DMS 273 (cell line): ENCODE data around the gene YY1AP1.
A peak's percentile ranks its signal among the peaks of the same experiment; 100 is the strongest.
"Not testable (repeated sequence)": the region's sequence is repeated elsewhere in the genome, so short reads cannot be mapped to it uniquely, and the experiment has no call there.

Experiments
- DNase-seq: peaks from one replicate; lab custom pipeline; 2025; ENCODE audit not compliant: unreplicated experiment; lab: John Stamatoyannopoulos, UW

YY1AP1 gene

GRCh38 chr1:155648207-155649147, 40.1 kb downstream of the YY1AP1 start:
- DNase-seq = peak; percentile 64

GRCh38 chr1:155646307-155646706, 42.3 kb downstream of the YY1AP1 start:
- DNase-seq = no peak

DNA sequence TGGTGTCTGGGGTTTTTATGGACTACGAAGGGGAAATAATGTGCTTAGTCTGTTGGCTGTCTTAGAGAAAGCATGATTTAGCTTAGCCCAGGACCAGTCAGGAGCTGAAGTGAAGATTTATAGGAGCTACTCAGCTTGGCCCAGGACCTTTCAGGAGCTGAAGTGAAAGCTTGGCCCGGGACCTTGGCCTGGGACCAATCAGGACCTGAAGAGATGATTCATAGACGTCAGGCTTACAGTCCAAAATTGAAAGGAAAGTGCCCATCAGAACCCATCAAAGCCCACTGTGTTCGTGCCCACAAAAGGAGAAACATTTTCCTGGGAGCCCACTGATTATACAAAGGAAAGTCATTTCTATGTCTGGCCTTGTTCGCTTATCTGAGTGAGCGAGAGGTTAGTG, 42.9 kb downstream of the YY1AP1 start:
- no peak for DNase-seq

- peak; percentile 34 for DNase-seq
These were observed 43.5 kb downstream of the YY1AP1 start for GRCh38 chr1:155645034-155645598.

DNA sequence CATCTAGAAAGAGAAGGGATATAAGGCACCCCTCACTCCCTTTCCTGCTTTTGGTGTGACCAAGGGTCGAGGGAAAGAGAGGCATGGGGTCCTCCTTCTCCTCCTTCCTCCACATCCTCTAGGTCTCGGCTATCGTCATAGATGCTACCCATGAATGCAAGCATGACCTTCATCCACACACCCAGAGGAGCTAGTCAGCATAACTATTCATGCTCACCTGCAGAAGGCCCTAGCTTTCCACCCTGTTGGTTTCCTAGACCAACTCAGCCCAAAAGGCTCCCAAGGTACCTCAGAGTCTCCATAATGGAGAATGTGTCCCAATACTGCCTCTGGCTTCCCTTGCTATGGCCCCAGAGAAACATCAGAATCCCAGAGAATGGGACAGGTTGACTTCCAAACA, 45.3 kb downstream of the YY1AP1 start:
- DNase-seq = no peak

GRCh38 chr1:155642559-155643180, 45.9 kb downstream of the YY1AP1 start:
- peak; percentile 15 for DNase-seq

GRCh38 chr1:155640367-155640766, 48.2 kb downstream of the YY1AP1 start:
- no peak for DNase-seq

DNA sequence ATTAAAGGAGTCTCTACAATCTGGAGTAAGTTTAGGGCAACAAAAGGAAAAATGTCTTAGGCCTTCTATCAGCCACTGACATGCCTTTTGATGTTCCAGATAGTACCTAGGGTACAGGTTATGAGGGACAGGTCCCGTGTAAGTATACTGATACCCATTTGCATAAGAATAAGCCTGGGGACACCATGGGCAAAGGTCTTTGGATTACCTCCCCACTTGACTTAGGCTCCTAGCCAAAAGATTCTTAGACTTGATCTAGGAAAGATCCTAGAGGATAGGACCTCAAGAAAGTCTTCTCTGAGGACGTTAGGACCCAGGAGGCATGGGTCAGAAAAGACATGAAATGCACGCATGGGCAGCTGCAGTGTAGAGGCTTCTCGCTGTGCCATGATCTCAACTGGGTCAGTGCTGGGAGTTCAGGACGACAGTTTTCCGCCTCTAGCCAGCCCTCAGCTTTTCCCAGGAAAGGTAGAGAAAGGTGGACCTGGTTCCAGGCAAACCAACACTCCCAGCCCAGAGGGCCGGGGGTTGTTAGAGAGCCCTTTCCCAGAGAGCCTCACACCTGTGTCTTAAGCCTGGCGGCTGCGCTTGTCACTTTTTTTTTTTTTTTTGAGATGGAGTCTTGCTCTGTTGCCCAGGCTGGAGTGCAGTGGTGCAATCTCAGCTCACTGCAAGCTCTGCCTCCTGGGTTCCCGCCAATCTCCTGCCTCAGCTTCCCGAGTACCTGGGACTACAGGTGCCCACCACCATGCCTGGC, 52.0 kb downstream of the YY1AP1 start:
- DNase-seq = no peak

DNA sequence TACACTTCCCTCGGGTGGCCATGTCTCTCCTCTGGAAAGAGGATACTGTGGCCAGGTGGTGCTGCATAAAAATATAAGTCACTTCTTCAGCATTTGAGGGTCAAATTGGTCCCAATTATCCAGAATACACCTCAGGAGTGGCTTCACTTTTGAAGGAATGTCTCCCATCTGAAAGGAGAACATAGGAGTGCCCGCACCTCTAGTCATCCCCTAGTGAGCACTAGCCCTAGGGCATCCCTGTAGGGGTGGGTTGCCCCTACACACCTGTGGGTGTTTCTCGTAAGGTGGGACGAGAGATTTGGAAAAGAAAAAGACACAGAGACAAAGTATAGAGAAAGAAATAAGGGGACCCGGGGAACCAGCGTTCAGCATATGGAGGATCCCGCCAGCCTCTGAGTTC, 62.1 kb downstream of the YY1AP1 start:
- not testable (repeated sequence) for DNase-seq

DNA sequence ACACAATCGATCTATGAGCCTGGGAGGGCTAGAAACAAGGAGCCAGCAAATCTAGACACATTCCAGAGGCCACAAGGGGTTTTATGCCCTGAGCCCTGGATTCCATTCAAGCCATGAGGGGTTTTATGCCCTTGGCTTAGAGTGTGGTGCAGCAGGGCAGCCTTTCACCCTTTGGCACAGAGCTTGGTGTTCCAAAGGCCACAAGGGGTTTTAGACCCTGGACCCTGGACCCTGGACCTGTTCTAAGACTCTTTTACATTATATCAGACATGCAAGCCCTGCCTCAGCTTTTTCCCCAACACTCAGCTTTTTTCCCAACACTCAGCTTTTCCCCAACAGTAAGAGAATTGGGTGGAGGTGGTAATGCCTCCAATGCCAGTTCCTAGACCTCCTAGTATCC, 65.2 kb downstream of the YY1AP1 start:
- DNase-seq = no peak

- DNase-seq = no peak
These were observed 66.4 kb downstream of the YY1AP1 start for GRCh38 chr1:155622191-155622590.

DNA sequence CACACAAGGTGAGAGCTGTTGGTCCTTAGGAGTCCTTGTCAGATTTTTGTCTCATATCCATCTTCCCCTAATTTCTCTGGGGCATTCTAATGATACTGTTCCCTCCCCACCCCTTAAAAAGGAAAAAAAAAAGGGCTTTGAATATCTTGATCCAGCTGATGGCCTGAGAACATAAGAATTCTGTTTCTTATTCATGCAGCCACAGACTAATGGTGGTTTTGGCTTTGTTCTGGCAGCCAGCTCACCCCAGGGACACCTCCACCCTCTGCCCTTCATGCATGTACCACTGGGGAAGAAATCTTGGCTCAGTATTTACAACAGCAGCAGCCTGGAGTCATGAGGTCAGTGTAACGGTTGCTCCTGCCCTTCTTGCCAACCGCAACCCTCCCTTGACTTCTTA, 75.3 kb downstream of the YY1AP1 start:
- not testable (repeated sequence) for DNase-seq

DNA sequence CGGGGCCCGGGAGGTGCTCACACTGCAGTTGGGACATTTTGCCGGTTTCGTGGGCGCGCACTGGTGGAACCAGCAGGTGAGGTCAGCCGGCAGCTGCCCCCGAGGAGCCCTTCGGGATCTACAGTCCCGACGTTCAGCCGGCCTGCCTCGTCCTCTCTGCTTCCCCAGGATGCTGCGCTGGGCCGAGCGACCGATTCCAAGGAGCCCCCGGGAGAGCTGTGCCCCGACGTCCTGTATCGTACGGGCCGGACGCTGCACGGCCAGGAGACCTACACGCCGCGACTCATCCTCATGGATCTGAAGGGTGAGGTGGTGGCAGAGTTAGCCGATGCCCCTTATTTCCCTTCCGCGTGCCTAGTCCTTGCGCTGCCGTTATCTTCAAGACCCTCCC, 78.3 kb downstream of the YY1AP1 start:
- not testable (repeated sequence) for DNase-seq

DNA sequence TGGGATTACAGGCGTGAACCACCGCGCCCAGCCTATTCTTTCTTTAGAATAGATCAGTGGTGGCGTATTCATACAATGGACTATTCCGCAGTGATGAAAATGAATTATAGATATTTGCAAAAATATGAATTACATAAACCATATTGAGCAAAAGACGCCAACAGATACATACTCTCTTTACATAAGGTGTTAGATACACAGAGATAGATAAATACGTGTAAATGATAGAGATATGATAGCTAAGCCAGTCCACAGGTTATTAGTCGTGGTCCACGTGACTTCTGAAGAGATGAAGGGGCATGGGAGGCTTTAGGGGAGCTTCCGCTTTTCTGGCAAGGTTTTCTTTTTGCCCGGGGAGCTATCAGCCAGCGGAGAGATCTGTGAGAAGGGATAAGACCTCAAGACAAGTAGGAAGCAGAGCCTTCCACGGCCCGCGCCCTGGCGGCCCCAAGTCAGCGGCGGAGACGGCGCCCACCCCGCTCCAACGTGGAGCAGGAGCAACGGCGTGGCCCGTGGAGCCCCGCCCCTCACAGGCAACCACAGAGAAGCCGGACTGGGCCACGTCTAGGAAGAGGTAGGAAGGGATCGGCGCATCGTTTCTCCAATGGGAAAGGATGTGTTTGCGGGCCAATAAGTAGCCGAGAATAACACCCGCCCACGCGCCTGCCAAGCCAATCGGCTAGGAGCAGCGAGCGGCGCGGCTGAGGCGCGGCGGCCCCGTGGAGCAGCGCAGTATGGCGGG, 78.9 kb downstream of the YY1AP1 start, which contains the start of gene MSTO1:
MSTO1 (plus strand) TSS at position 704 of the 742 bp plus-strand sequence; CDS start at position 735, 31 bp downstream.
- DNase-seq = peak; percentile 99
